Endothelial cell of umbilical vein (primary cell): ENCODE results near the gene FOXP1. TPM values are rescaled to one million over a fixed set of nuclear protein-coding genes. Genes with fewer than 3 reads are reported as not detected.

Experiments used
- BruUV-seq: library from RNA; stranded (reverse); fragments of 400-500 nt; replicated peaks from 2 replicates; lab custom pipeline; 2021; lab: Mats Ljungman, UMichigan
- CTCF ChIA-PET: fragments of 300-600, 350-600 bp; sonication (Branson Sonifier 250); formaldehyde crosslinking; loops from one replicate; lab custom pipeline; 2021; ENCODE audit warnings: antibody characterized with exemption, inconsistent platforms; lab: Charles Lee
- POLR2A ChIA-PET: fragments of 300-600, 350-600 bp; sonication (Branson Sonifier 250); formaldehyde crosslinking; loops from one replicate; lab custom pipeline; 2021; ENCODE audit warnings: antibody characterized with exemption, inconsistent platforms; lab: Charles Lee
- DNase-seq: peaks from one replicate; pipeline ENCODE4 v3.0.0-alpha.2; 2011; ENCODE audit warnings: low read depth, low spot score
- FAIRE-seq: peaks from 2 replicates; lab custom pipeline; 2011; peaks lifted over from hg19 to GRCh38; lab: Jason Lieb, UNC
- H2AFZ ChIP-seq: 2 replicates; pipeline ENCODE4 v1.6.0; 2012; ENCODE audit warnings: low read depth, low read length, control low read depth, inconsistent platforms
- H3K27ac ChIP-seq: 2 replicates; pipeline ENCODE4 v1.5.1; 2011; ENCODE audit warnings: low read depth, mild to moderate bottlenecking, control low read depth, low read length, moderate library complexity; ENCODE audit not compliant: insufficient read depth
- H3K27me3 ChIP-seq, 2 experiments: 2 replicates each; pipeline versions ENCODE4 v1.6.0 to v1.6.1; 2011; ENCODE audit warnings: low read length in 2 of 2, mixed read lengths in 1 of 2; ENCODE audit not compliant: control insufficient read depth in 2 of 2, insufficient read depth in 2 of 2
- H3K36me3 ChIP-seq, 2 experiments: 2 replicates in 1 of 2; 3 replicates in 1 of 2; pipeline ENCODE4 v1.5.1; 2011; ENCODE audit warnings: low read length in 2 of 2, mild to moderate bottlenecking in 1 of 2, moderate library complexity in 1 of 2; ENCODE audit not compliant: control insufficient read depth in 2 of 2, insufficient read depth in 2 of 2; ENCODE audit errors: extremely low read depth in 1 of 2
- H3K4me1 ChIP-seq: 3 replicates; pipeline ENCODE4 v1.5.1; 2011; ENCODE audit warnings: mild to moderate bottlenecking, low read length; ENCODE audit not compliant: control insufficient read depth, insufficient read depth; ENCODE audit errors: extremely low read depth
- H3K4me2 ChIP-seq: 2 replicates; pipeline ENCODE4 v1.6.1; 2011; ENCODE audit warnings: low read length, control low read depth, mixed read lengths; ENCODE audit not compliant: insufficient read depth
- H3K4me3 ChIP-seq, 3 experiments: fragments of 200-600 bp in 1 of 3; sonication (generic), shearing (Covaris generic) in 1 of 3; replicated peaks in 1 of 3; 2 replicates each; pipeline ENCODE4 v1.5.1; 2011 to 2016; ENCODE audit warnings: control low read depth in 3 of 3, low read length in 3 of 3, mild to moderate bottlenecking in 2 of 3, inconsistent platforms in 1 of 3, low read depth in 1 of 3, moderate library complexity in 1 of 3; ENCODE audit not compliant: insufficient read depth in 1 of 3
- H3K79me2 ChIP-seq: 2 replicates; pipeline ENCODE4 v1.6.0; 2012; ENCODE audit warnings: low read length, inconsistent platforms; ENCODE audit not compliant: control insufficient read depth, insufficient read depth
- H3K9ac ChIP-seq: replicated peaks from 2 replicates; pipeline ENCODE3; 2011; ENCODE audit warnings: low read length, control low read depth; ENCODE audit not compliant: insufficient read depth; ENCODE audit errors: extremely low read depth
- H3K9me1 ChIP-seq: replicated peaks from 3 replicates; pipeline ENCODE4 v1.6.0; 2011; ENCODE audit warnings: mild to moderate bottlenecking, low read length; ENCODE audit not compliant: control insufficient read depth, insufficient read depth; ENCODE audit errors: extremely low read depth
- H3K9me3 ChIP-seq: replicated peaks from 2 replicates; pipeline ENCODE4 v1.5.1; 2012; ENCODE audit warnings: low read length, inconsistent platforms; ENCODE audit not compliant: control insufficient read depth, insufficient read depth
- H4K20me1 ChIP-seq: replicated peaks from 2 replicates; pipeline ENCODE3; 2011; ENCODE audit warnings: mild to moderate bottlenecking, low read length; ENCODE audit not compliant: control insufficient read depth, insufficient read depth; ENCODE audit errors: extremely low read depth
- JUN ChIP-seq: IDR thresholded peaks from 2 replicates; pipeline ENCODE4 v1.6.1; 2011; ENCODE audit warnings: borderline replicate concordance, low read depth; ENCODE audit not compliant: insufficient read length, insufficient read depth
- MYC ChIP-seq: IDR thresholded peaks from one replicate; pipeline ENCODE4 v1.6.1; 2011; ENCODE audit warnings: mild to moderate bottlenecking, low read depth, low read length
- dilution Hi-C: fragments of 300-500 bp; cut with MboI; formaldehyde crosslinking; loops from one replicate; pipeline ENCODE4 v1.15.0; 2019; ENCODE audit warnings: low sequenced_read_pairs; ENCODE audit not compliant: extremely low pct_ligation_motif_present
- intact Hi-C: fragments of 100-400 bp; cut with micrococcal nuclease; formaldehyde crosslinking; loops from one replicate; pipeline ENCODE4 v1.10.0; 2022
- polyA plus RNA-seq, 4 experiments: library from polyadenylated mRNA; depleted of rRNA in 3 of 4; stranded (reverse) in 3 of 4; unstranded in 1 of 4; fragments of >200 nt; gene quantifications; 2 replicates each; pipeline versions ENCODE4 v1.2.1 to v1.2.3, GENCODE V29; 2011 to 2012; ENCODE audit warnings: missing spikeins in 1 of 4
- total RNA-seq: library from RNA; stranded (reverse); gene quantifications from 2 replicates; pipeline ENCODE4 v1.2.3, GENCODE V29; 2021
- TF ChIP-seq, protein P1 (sequence below), 2 donors: IDR thresholded peaks; 1 replicate in 1 of 2; 2 replicates in 1 of 2; pipeline ENCODE4 v1.5.1; 2011; ENCODE audit warnings: low read length in 2 of 2, mild to moderate bottlenecking in 2 of 2, moderate library complexity in 2 of 2, control low read depth in 1 of 2, inconsistent platforms in 1 of 2, low read depth in 1 of 2; ENCODE audit not compliant: insufficient read depth in 1 of 2; ENCODE audit errors: extremely low read depth in 1 of 2
- TF ChIP-seq, protein P2 (sequence below): IDR thresholded peaks from 2 replicates; pipeline ENCODE4 v1.6.1; 2011; ENCODE audit not compliant: insufficient read depth, insufficient read length

The FOXP1 gene
- total and polyA plus RNA-seq, 2 donors (not counting 3 experiments of a cell fraction or from before 2014, with no cell fraction given) = 41.0 to 107 TPM

DNA sequence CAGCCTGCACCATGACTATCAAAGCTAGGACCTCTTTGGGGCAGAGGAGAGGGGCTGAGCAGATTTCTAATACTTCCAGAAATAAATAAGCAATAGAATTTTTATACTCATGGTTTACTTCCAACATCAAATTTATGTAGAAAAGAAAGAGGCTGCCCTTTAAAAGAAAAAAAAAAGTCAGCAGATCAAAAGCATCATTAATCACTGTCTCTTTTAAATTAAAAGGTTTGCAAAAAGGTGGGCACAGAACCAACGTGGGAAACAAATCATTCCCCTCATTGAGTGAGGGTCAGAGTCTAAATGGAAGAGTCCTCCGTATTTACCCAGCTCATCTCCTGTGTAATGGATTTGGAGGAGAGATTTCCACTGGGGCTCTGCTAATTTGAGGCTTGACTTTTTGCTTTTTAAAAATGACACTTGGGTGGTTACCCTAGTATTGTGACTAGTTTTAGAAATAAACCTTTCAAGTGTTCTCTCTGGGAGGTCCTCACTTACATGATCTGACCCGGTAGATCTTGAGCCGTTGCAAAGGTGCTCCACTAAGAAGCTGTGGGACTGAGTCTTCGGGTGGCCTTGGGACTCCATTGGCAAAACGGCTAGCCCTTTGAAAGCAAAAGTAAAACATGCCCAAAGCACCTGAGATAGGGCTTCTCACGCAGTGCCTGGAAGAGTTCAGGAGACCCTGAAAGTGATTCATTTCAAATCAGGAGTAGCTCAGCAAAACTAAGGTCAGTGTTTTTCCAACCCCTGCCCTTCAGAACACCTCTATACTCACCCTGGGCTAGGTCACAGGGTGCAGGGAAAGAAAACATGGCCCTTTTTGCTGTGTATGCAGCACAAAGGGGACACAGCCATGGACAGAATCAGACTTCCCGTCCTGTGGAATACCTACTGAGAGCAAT is 320.9 kb downstream of the FOXP1 start:
- dilution Hi-C loops (no loop called here), intact Hi-C loops (no loop called here)
- no peaks in the 10 kb centered on the region for H4K20me1 ChIP-seq
- no peak overlapping the region for H3K4me2 ChIP-seq
- no peaks in the 10 kb centered on the region for H3K9me1 ChIP-seq
- no peaks in the 10 kb centered on the region for H3K9me3 ChIP-seq
- ChIA-PET POLR2A (interaction anchor here (0.6 kb wide), 1 partner anchor 93 kb away, joined by 3 read pairs; no protein-coding TSS in a partner anchor), CTCF (no interaction called here)
- TF ChIP-seq, protein P1, sequence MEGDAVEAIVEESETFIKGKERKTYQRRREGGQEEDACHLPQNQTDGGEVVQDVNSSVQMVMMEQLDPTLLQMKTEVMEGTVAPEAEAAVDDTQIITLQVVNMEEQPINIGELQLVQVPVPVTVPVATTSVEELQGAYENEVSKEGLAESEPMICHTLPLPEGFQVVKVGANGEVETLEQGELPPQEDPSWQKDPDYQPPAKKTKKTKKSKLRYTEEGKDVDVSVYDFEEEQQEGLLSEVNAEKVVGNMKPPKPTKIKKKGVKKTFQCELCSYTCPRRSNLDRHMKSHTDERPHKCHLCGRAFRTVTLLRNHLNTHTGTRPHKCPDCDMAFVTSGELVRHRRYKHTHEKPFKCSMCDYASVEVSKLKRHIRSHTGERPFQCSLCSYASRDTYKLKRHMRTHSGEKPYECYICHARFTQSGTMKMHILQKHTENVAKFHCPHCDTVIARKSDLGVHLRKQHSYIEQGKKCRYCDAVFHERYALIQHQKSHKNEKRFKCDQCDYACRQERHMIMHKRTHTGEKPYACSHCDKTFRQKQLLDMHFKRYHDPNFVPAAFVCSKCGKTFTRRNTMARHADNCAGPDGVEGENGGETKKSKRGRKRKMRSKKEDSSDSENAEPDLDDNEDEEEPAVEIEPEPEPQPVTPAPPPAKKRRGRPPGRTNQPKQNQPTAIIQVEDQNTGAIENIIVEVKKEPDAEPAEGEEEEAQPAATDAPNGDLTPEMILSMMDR (IDR thresholded peaks at IDR 0.05; ENCODE audit: extremely low read depth in 1 of 2, insufficient read depth in 1 of 2, low read depth in 1 of 2, low read length in 2 of 2) = no peak
- TF ChIP-seq JUN (no peak), MYC (no peak)
- TF ChIP-seq, protein P2, sequence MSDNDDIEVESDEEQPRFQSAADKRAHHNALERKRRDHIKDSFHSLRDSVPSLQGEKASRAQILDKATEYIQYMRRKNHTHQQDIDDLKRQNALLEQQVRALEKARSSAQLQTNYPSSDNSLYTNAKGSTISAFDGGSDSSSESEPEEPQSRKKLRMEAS = no peak
- no peak overlapping the region for H3K4me3 ChIP-seq
- no peaks in the 10 kb centered on the region for H3K36me3 ChIP-seq
- no peaks in the 10 kb centered on the region for H3K79me2 ChIP-seq
- no TSS peak for BruUV-seq
- no peak overlapping the region for H2AFZ ChIP-seq
- H3K27me3 ChIP-seq = no peaks in the 10 kb centered on the region
- peaks cover 18% of the 10 kb centered on the region for H3K4me1 ChIP-seq
- no peak for DNase-seq
- no peak overlapping the region for H3K27ac ChIP-seq
- FAIRE-seq = no peak
- no peak overlapping the region for H3K9ac ChIP-seq
